GM12878 (cell line): ENCODE data around the gene ADAMTS17. TPM values are rescaled to one million over a fixed set of nuclear protein-coding genes. Genes with fewer than 3 reads are reported as not detected.

Source experiments
- ATAC-seq: fragments of 200-7000 bp; cut with Tn5 transposase; 3 replicates; pipeline ENCODE4 v1.9.1; 2020; ENCODE audit warnings: mild to moderate bottlenecking, moderate library complexity
- BruUV-seq: library from RNA; stranded (reverse); fragments of 400-500 nt; replicated peaks from 2 replicates; lab custom pipeline; 2021; lab: Mats Ljungman, UMichigan
- CTCF ChIA-PET: fragments of 300-600 bp; sonication (Branson Sonifier 250); formaldehyde crosslinking; extraction: SDS; loops from one replicate; lab custom pipeline; 2021; ENCODE audit warnings: inconsistent platforms; lab: Yijun Ruan, JAX
- POLR2A ChIA-PET: fragments of 350-600 bp; formaldehyde crosslinking; extraction: SDS; loops from one replicate; lab custom pipeline; 2021; ENCODE audit warnings: inconsistent platforms; lab: Charles Lee
- RAD21 ChIA-PET: fragments of 300-600 bp; sonication (Branson Sonifier 250); formaldehyde crosslinking; loops from one replicate; lab custom pipeline; 2023; ENCODE audit warnings: antibody characterized with exemption; ENCODE audit not compliant: unreplicated experiment; lab: Charles Lee
- SMC1A ChIA-PET: fragments of 300-600 bp; sonication (Branson Sonifier 250); formaldehyde crosslinking; loops from one replicate; lab custom pipeline; 2023; ENCODE audit not compliant: unreplicated experiment, uncharacterized antibody; lab: Charles Lee
- DNase-seq: peaks from one replicate; pipeline ENCODE4 v3.0.0-alpha.2; 2011; ENCODE audit warnings: low read depth, low spot score
- FAIRE-seq: peaks from 3 replicates; lab custom pipeline; 2011; peaks lifted over from hg19 to GRCh38; lab: Jason Lieb, UNC
- H2AFZ ChIP-seq: 2 replicates; pipeline ENCODE4 v1.6.0; 2011; ENCODE audit warnings: low read depth, low read length, control low read depth; ENCODE audit not compliant: control insufficient read depth
- H3K27ac ChIP-seq: 2 replicates; pipeline ENCODE4 v1.5.1; 2011; ENCODE audit warnings: control low read depth; ENCODE audit not compliant: control insufficient read depth, insufficient read depth
- H3K27me3 ChIP-seq, 2 experiments: replicated peaks in 1 of 2; 2 replicates each; pipeline versions ENCODE4 v1.6.0 to v1.6.1; 2011; ENCODE audit warnings: low read length in 1 of 2; ENCODE audit not compliant: control insufficient read depth in 2 of 2, insufficient read depth in 2 of 2
- H3K36me3 ChIP-seq, 2 experiments: 2 replicates each; pipeline ENCODE4 v1.5.1; 2011; ENCODE audit warnings: low read length in 1 of 2; ENCODE audit not compliant: control insufficient read depth in 2 of 2, insufficient read depth in 2 of 2
- H3K4me1 ChIP-seq: 2 replicates; pipeline ENCODE4 v1.6.1; 2011; ENCODE audit warnings: mild to moderate bottlenecking, low read length, moderate library complexity, mixed read lengths; ENCODE audit not compliant: control insufficient read depth, insufficient read depth
- H3K4me2 ChIP-seq: 2 replicates; pipeline ENCODE4 v1.6.0; 2011; ENCODE audit warnings: control low read depth; ENCODE audit not compliant: control insufficient read depth, insufficient read depth
- H3K4me3 ChIP-seq: fragments of 200-600 bp; sonication (generic); 2 replicates; pipeline ENCODE4 v1.5.1; 2016
- H3K79me2 ChIP-seq: 2 replicates; pipeline ENCODE4 v1.6.0; 2011; ENCODE audit warnings: low read length; ENCODE audit not compliant: control insufficient read depth, insufficient read depth
- H3K9ac ChIP-seq: 2 replicates; pipeline ENCODE4 v1.8.0; 2011; ENCODE audit warnings: low read length, control low read depth, mixed read lengths; ENCODE audit not compliant: control insufficient read depth, insufficient read depth
- H3K9me3 ChIP-seq: replicated peaks from 3 replicates; pipeline ENCODE4 v1.5.1; 2011; ENCODE audit warnings: mild to moderate bottlenecking, low read length; ENCODE audit not compliant: control insufficient read depth, insufficient read depth
- H4K20me1 ChIP-seq: 2 replicates; pipeline ENCODE4 v1.6.0; 2011; ENCODE audit not compliant: control insufficient read depth, insufficient read depth
- BHLHE40 ChIP-seq, 2 experiments: fragments of 450-650 bp in 1 of 2; IDR thresholded peaks; 2 replicates each; pipeline ENCODE4 v1.6.1; 2011 to 2017; ENCODE audit warnings: low read depth in 2 of 2, borderline replicate concordance in 1 of 2, improper control_type of control experiment in 1 of 2, low read length in 1 of 2, mild to moderate bottlenecking in 1 of 2
- CBFB ChIP-seq: IDR thresholded peaks from 2 replicates; pipeline ENCODE4 v1.6.1; 2016; ENCODE audit warnings: antibody characterized with exemption, low read depth
- FOXM1 ChIP-seq: IDR thresholded peaks from 2 replicates; pipeline ENCODE4 v1.6.1; 2012; ENCODE audit warnings: low read depth, mild to moderate bottlenecking, inconsistent platforms, low read length, moderate library complexity
- IRF4 ChIP-seq: IDR thresholded peaks from 2 replicates; pipeline ENCODE4 v1.6.1; 2011; ENCODE audit warnings: low read depth, low read length
- KAT2A ChIP-seq: conservative IDR thresholded peaks from 2 replicates; pipeline ENCODE4 v1.6.1; 2011; ENCODE audit warnings: low read depth, low read length; ENCODE audit not compliant: control insufficient read depth
- MEF2A ChIP-seq: IDR thresholded peaks from 2 replicates; pipeline ENCODE4 v1.6.1; 2011; ENCODE audit warnings: low read depth, mild to moderate bottlenecking, low read length, moderate library complexity; ENCODE audit not compliant: insufficient read depth
- MTA2 ChIP-seq: fragments of 450-650 bp; IDR thresholded peaks from 2 replicates; pipeline ENCODE4 v1.6.1; 2016; ENCODE audit warnings: low read depth, mild to moderate bottlenecking, moderate library complexity
- NR2F1 ChIP-seq: fragments of 450-650 bp; conservative IDR thresholded peaks from 2 replicates; pipeline ENCODE4 v1.6.1; 2017; ENCODE audit warnings: mild to moderate bottlenecking
- NRF1 ChIP-seq: conservative IDR thresholded peaks from 2 replicates; pipeline ENCODE4 v1.6.1; 2011; ENCODE audit warnings: mild to moderate bottlenecking, low read depth, low read length, improper control_type of control experiment
- POU2F2 ChIP-seq: IDR thresholded peaks from 3 replicates; pipeline ENCODE4 v1.6.1; 2011; ENCODE audit warnings: low read depth, mild to moderate bottlenecking, low read length, borderline replicate concordance
- SP1 ChIP-seq: IDR thresholded peaks from one replicate; pipeline ENCODE4 v1.6.1; 2011; ENCODE audit warnings: low read depth, low read length
- SREBF2 ChIP-seq: IDR thresholded peaks from 2 replicates; pipeline ENCODE4 v1.6.1; 2012; ENCODE audit warnings: mild to moderate bottlenecking, low read length
- STAT3 ChIP-seq: IDR thresholded peaks from 2 replicates; pipeline ENCODE4 v1.6.1; 2011; ENCODE audit warnings: low read depth, low read length, improper control_type of control experiment
- SUZ12 ChIP-seq: fragments of 200-600 bp; sonication (generic); IDR thresholded peaks from one replicate; pipeline ENCODE4 v1.6.1; 2018; ENCODE audit warnings: antibody characterized with exemption, mild to moderate bottlenecking; ENCODE audit not compliant: unreplicated experiment
- TAF1 ChIP-seq: IDR thresholded peaks from 2 replicates; pipeline ENCODE4 v1.6.1; 2011; ENCODE audit warnings: mild to moderate bottlenecking, low read depth, low read length, borderline replicate concordance
- TARDBP ChIP-seq: IDR thresholded peaks from 2 replicates; pipeline ENCODE4 v1.6.1; 2016; ENCODE audit warnings: borderline replicate concordance
- YBX1 ChIP-seq: fragments of 450-650 bp; IDR thresholded peaks from 2 replicates; pipeline ENCODE4 v1.6.1; 2016; ENCODE audit warnings: antibody characterized with exemption
- ZBED1 ChIP-seq: IDR thresholded peaks from 2 replicates; pipeline ENCODE4 v1.6.1; 2016; ENCODE audit warnings: borderline replicate concordance
- WGBS: methylation state at CpG from one replicate; pipeline ENCODE4 v1.1.6; 2016; ENCODE audit warnings: low lambda C conversion rate; ENCODE audit not compliant: insufficient replicate concordance, insufficient coverage; ENCODE audit errors: missing lambda C conversion rate; 5-methylcytosine and 5-hydroxymethylcytosine counted together
- in situ Hi-C: fragments of 300-500 bp; cut with MboI; formaldehyde crosslinking; loops from 9 replicates; pipeline ENCODE4 v1.14.3; 2018; ENCODE audit warnings: mixed read lengths
- intact Hi-C: fragments of 100-400 bp; cut with micrococcal nuclease; formaldehyde crosslinking; loops from one replicate; pipeline ENCODE4 v1.14.2; 2022; ENCODE audit not compliant: unreplicated experiment
- polyA plus RNA-seq, 11 experiments: library from polyadenylated mRNA; depleted of rRNA in 4 of 11; unstranded in 6 of 11; stranded (reverse) in 5 of 11; fragments of >200 nt; fragmentation: Nextera tagmentation in 4 of 11; fragmentation: Illumina TruSeq in 1 of 11; extraction: Ambion mirVana in 4 of 11; extraction: Trizol in 1 of 11; gene quantifications; 1 replicate in 1 of 11; 2 replicates in 10 of 11; pipeline versions ENCODE4 v1.2.1 to v1.2.3, GENCODE V29; 2011 to 2016; ENCODE audit warnings: inconsistent platforms in 2 of 11, missing spikeins in 2 of 11, low read depth in 1 of 11
- total RNA-seq, 4 experiments: library from RNA; depleted of rRNA in 3 of 4; stranded (reverse); fragments of >200 nt in 3 of 4; fragmentation: Illumina TruSeq in 1 of 4; extraction: Trizol in 1 of 4; gene quantifications; 2 replicates each; pipeline versions ENCODE4 v1.2.1 to v1.2.3, GENCODE V29; 2013 to 2021
- TF ChIP-seq, protein P1 (sequence below): fragments of 450-650 bp; IDR thresholded peaks from 2 replicates; pipeline ENCODE4 v1.6.1; 2017; ENCODE audit warnings: mild to moderate bottlenecking, moderate library complexity
- TF ChIP-seq, protein P2 (sequence below): fragments of 450-650 bp; IDR thresholded peaks from 2 replicates; pipeline ENCODE4 v1.6.1; 2018; ENCODE audit warnings: borderline replicate concordance, mild to moderate bottlenecking; ENCODE audit not compliant: partially characterized antibody

The ADAMTS17 gene
- total and polyA plus RNA-seq, 10 of the 15 experiments (the other 5 are each of a cell fraction or from before 2014, with no cell fraction given) = 0.04 to 0.50 (median 0.10) TPM; not detected in 4

DNA sequence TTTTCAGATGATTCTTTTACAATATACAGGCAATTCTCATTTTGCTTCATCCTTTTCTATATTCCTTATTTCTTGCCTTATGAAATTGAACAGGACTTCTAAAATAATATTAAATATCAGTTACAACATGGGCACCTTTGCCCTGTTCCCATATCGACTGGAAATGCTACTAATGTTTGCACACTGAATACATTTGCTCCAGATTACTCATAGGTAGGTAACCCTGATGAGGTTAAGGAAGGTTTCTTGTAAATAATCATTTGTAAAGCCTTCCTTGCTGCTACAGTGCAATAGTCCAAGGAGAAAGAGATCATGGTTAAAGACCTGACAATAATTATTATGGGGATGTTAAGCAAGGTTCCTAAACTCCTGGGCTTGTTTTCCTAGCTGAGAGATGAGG lies 175.5 kb downstream of the ADAMTS17 start:
- in situ Hi-C loops = no loop called here
- FAIRE-seq (no peak), DNase-seq (no peak), ATAC-seq (no peak)
- intact Hi-C loops = no loop called here
- Histone ChIP-seq H3K9me3 (peaks cover 2% of the 10 kb centered on the region; the same call in 2 of the 3 replicates), H3K4me2 (no peak overlapping the region), H3K27ac (no peak overlapping the region), H2AFZ (no peak overlapping the region), H4K20me1 (no peaks in the 10 kb centered on the region), H3K4me1 (peaks cover 16% of the 10 kb centered on the region), H3K27me3 (no peaks in the 10 kb centered on the region), H3K79me2 (no peaks in the 10 kb centered on the region), H3K9ac (no peak overlapping the region), H3K36me3 (no peaks in the 10 kb centered on the region), H3K4me3 (no peak overlapping the region)
- TF ChIP-seq SUZ12 = no peak
- TF ChIP-seq BHLHE40 (IDR thresholded peaks at IDR 0.05; ENCODE audit: borderline replicate concordance in 1 of 2, low read depth in 2 of 2, low read length in 1 of 2) = no peak
- TF ChIP-seq, protein P1, sequence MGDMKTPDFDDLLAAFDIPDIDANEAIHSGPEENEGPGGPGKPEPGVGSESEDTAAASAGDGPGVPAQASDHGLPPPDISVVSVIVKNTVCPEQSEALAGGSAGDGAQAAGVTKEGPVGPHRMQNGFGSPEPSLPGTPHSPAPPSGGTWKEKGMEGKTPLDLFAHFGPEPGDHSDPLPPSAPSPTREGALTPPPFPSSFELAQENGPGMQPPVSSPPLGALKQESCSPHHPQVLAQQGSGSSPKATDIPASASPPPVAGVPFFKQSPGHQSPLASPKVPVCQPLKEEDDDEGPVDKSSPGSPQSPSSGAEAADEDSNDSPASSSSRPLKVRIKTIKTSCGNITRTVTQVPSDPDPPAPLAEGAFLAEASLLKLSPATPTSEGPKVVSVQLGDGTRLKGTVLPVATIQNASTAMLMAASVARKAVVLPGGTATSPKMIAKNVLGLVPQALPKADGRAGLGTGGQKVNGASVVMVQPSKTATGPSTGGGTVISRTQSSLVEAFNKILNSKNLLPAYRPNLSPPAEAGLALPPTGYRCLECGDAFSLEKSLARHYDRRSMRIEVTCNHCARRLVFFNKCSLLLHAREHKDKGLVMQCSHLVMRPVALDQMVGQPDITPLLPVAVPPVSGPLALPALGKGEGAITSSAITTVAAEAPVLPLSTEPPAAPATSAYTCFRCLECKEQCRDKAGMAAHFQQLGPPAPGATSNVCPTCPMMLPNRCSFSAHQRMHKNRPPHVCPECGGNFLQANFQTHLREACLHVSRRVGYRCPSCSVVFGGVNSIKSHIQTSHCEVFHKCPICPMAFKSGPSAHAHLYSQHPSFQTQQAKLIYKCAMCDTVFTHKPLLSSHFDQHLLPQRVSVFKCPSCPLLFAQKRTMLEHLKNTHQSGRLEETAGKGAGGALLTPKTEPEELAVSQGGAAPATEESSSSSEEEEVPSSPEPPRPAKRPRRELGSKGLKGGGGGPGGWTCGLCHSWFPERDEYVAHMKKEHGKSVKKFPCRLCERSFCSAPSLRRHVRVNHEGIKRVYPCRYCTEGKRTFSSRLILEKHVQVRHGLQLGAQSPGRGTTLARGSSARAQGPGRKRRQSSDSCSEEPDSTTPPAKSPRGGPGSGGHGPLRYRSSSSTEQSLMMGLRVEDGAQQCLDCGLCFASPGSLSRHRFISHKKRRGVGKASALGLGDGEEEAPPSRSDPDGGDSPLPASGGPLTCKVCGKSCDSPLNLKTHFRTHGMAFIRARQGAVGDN = no peak
- TF ChIP-seq FOXM1 = no peak
- TF ChIP-seq SREBF2 = no peak
- TF ChIP-seq MTA2 = no peak
- TF ChIP-seq, protein P2, sequence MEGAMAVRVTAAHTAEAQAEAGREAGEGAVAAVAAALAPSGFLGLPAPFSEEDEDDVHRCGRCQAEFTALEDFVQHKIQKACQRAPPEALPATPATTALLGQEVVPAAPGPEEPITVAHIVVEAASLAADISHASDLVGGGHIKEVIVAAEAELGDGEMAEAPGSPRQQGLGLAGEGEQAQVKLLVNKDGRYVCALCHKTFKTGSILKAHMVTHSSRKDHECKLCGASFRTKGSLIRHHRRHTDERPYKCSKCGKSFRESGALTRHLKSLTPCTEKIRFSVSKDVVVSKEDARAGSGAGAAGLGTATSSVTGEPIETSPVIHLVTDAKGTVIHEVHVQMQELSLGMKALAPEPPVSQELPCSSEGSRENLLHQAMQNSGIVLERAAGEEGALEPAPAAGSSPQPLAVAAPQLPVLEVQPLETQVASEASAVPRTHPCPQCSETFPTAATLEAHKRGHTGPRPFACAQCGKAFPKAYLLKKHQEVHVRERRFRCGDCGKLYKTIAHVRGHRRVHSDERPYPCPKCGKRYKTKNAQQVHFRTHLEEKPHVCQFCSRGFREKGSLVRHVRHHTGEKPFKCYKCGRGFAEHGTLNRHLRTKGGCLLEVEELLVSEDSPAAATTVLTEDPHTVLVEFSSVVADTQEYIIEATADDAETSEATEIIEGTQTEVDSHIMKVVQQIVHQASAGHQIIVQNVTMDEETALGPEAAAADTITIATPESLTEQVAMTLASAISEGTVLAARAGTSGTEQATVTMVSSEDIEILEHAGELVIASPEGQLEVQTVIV = no peak
- no peak for TF ChIP-seq POU2F2
- no peak for TF ChIP-seq IRF4
- TF ChIP-seq CBFB = no peak
- no peak for TF ChIP-seq STAT3
- no peak for TF ChIP-seq NRF1
- TF ChIP-seq KAT2A = no peak
- TF ChIP-seq ZBED1 = no peak
- TF ChIP-seq MEF2A = no peak
- TF ChIP-seq YBX1 = no peak
- no peak for TF ChIP-seq TAF1
- TF ChIP-seq NR2F1 = no peak
- TF ChIP-seq TARDBP = no peak
- TF ChIP-seq SP1 = no peak
- ChIA-PET CTCF (no interaction called here), SMC1A (no interaction called here), RAD21 (no interaction called here), POLR2A (no interaction called here)
- BruUV-seq = no TSS peak
- 4% methylated on average over 1 of the region's 1 CpG for WGBS
